Measurements from ENCODE around the gene LLGL2. TPM values are rescaled to one million over a fixed set of nuclear protein-coding genes. Genes with fewer than 3 reads are reported as not detected.
A peak's percentile ranks its signal among the peaks of the same experiment; 100 is the strongest.

LLGL2 gene
- total and polyA plus RNA-seq, 10 donors: 28.6 to 153 (median 80.0) TPM

GRCh38 chr17:75531721-75532072 lies 6.2 kb downstream of the LLGL2 start:
- TF ChIP-seq POLR2AphosphoS5 (IDR thresholded peaks at IDR 0.05) (no peak), POLR2A (IDR thresholded peaks at IDR 0.05) (no peak)
- TF ChIP-seq, protein P1, sequence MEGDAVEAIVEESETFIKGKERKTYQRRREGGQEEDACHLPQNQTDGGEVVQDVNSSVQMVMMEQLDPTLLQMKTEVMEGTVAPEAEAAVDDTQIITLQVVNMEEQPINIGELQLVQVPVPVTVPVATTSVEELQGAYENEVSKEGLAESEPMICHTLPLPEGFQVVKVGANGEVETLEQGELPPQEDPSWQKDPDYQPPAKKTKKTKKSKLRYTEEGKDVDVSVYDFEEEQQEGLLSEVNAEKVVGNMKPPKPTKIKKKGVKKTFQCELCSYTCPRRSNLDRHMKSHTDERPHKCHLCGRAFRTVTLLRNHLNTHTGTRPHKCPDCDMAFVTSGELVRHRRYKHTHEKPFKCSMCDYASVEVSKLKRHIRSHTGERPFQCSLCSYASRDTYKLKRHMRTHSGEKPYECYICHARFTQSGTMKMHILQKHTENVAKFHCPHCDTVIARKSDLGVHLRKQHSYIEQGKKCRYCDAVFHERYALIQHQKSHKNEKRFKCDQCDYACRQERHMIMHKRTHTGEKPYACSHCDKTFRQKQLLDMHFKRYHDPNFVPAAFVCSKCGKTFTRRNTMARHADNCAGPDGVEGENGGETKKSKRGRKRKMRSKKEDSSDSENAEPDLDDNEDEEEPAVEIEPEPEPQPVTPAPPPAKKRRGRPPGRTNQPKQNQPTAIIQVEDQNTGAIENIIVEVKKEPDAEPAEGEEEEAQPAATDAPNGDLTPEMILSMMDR (IDR thresholded peaks at IDR 0.05 in 8 of 11, conservative IDR thresholded peaks at IDR 0.05 in 3 of 11): no peak
- Histone ChIP-seq H3K9me3 (no peaks in the 10 kb centered on the region), H3K4me3 (no peak overlapping the region), H3K27ac (no peak overlapping the region), H3K36me3 (peaks cover 0 to 30% (median 2%) of the 10 kb centered on the region in 6 donors), H3K4me1 (peaks cover under 1 to 56% (median 38%) of the 10 kb centered on the region in 6 donors), H3K27me3 (replicated peaks in 1 of 7) (peaks cover 0 to 6% (median 0%) of the 10 kb centered on the region in 7 donors)
- DNase-seq: no peak
- 87 to 93% (median 91%) methylated on average over 6 to 7 of the region's 7 CpGs for WGBS, 5 donors
- intact Hi-C loops (cut with DNase I; ENCODE audit: low total_unique reads): no loop called here

DNA sequence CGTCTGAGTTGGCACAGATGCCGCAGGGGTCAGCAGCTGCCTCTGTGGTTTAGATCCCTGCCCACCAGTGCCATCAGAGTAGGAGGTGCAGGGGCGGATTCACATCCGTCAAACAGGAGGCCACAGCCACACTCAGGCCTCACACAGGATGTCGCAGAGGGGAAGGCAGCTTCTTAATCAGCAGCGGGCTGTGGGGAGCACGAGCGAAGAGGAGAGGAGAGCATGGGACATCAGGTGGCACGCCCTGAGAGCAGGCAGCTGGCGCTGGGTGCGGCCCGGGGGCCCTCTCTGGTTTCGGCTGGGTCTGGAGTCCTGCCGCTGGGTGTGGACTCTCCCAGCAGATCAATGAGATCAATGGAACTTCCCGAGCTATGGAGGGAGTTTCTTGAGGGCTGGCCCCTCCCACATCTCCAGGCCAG lies 9.6 kb downstream of the LLGL2 start:
- peak overlapping the region; percentile 36 to 87 (median 62) for H3K27ac ChIP-seq
- WGBS, 5 donors: 17 to 72% (median 38%) methylated on average over 5 to 15 of the region's 15 CpGs
- DNase-seq: peak; percentile 88

GRCh38 chr17:75535871-75536270 lies 10.4 kb downstream of the LLGL2 start:
- no peaks in the 10 kb centered on the region for H3K27me3 ChIP-seq (replicated peaks in 1 of 7)
- no peak for DNase-seq
- intact Hi-C loops (cut with DNase I; ENCODE audit: low total_unique reads): no loop called here
- peaks cover 0 to 47% (median 31%) of the 10 kb centered on the region in 6 donors for H3K4me1 ChIP-seq
- H3K4me3 ChIP-seq: no peak overlapping the region
- TF ChIP-seq POLR2AphosphoS5 (IDR thresholded peaks at IDR 0.05) (no peak), POLR2A (IDR thresholded peaks at IDR 0.05) (no peak)
- TF ChIP-seq, protein P1 (IDR thresholded peaks at IDR 0.05 in 8 of 11, conservative IDR thresholded peaks at IDR 0.05 in 3 of 11): no peak
- peaks cover 0 to 29% (median 2%) of the 10 kb centered on the region in 6 donors for H3K36me3 ChIP-seq
- 88 to 93% (median 91%) methylated on average over 8 of the region's 8 CpGs for WGBS, 5 donors
- no peaks in the 10 kb centered on the region for H3K9me3 ChIP-seq
- peak overlapping the region in 6 of 8 donors; percentile 42 to 87 (median 66) for H3K27ac ChIP-seq

More for the DNA sequence above, 9.6 kb downstream of the LLGL2 start:
- Histone ChIP-seq H3K9me3 (no peaks in the 10 kb centered on the region), H3K4me1 (peaks cover 0 to 43% (median 28%) of the 10 kb centered on the region in 6 donors), H3K4me3 (peak overlapping the region in 1 of 8 donors; percentile 36), H3K27me3 (replicated peaks in 1 of 7) (no peaks in the 10 kb centered on the region), H3K36me3 (peaks cover 0 to 29% (median 2%) of the 10 kb centered on the region in 6 donors)
- TF ChIP-seq, protein P1 (IDR thresholded peaks at IDR 0.05 in 8 of 11, conservative IDR thresholded peaks at IDR 0.05 in 3 of 11): no peak
- TF ChIP-seq POLR2AphosphoS5 (IDR thresholded peaks at IDR 0.05): peak; percentile 67 to 70 (median 68)
- intact Hi-C loops (cut with DNase I; ENCODE audit: low total_unique reads): no loop called here

GRCh38 chr17:75536366-75536765 lies 10.9 kb downstream of the LLGL2 start:
- intact Hi-C loops (cut with DNase I; ENCODE audit: low total_unique reads): no loop called here
- DNase-seq: no peak
- Histone ChIP-seq H3K27ac (peak overlapping the region in 1 of 8 donors; percentile 87), H3K4me1 (peaks cover 0 to 48% (median 34%) of the 10 kb centered on the region in 6 donors), H3K4me3 (no peak overlapping the region), H3K36me3 (peaks cover 0 to 29% (median 2%) of the 10 kb centered on the region in 6 donors), H3K27me3 (replicated peaks in 1 of 7) (no peaks in the 10 kb centered on the region), H3K9me3 (no peaks in the 10 kb centered on the region)
- WGBS, 5 donors: 80 to 91% (median 86%) methylated on average over 10 of the region's 10 CpGs
- no peak for TF ChIP-seq POLR2A (IDR thresholded peaks at IDR 0.05)
- TF ChIP-seq, protein P1 (IDR thresholded peaks at IDR 0.05 in 8 of 11, conservative IDR thresholded peaks at IDR 0.05 in 3 of 11): no peak
- TF ChIP-seq POLR2AphosphoS5 (IDR thresholded peaks at IDR 0.05): no peak
